K562 (cell line): ENCODE measurements around the gene KRTAP12-2. TPM values are rescaled to one million over a fixed set of nuclear protein-coding genes. Genes with fewer than 3 reads are reported as not detected.

ENCODE experiments used
- ATAC-seq: fragments of 200-7000 bp; cut with Tn5 transposase; 3 replicates; pipeline ENCODE4 v1.9.1; 2020; ENCODE audit warnings: moderate library complexity
- BruUV-seq: library from RNA; stranded (reverse); fragments of 400-500 nt; replicated peaks from 2 replicates; lab custom pipeline; 2021; lab: Mats Ljungman, UMichigan
- CTCF ChIA-PET: fragments of 300-600 bp; formaldehyde crosslinking; extraction: SDS; loops from one replicate; lab custom pipeline; 2021; ENCODE audit warnings: low intra/inter-chr PET ratio; lab: Yijun Ruan, JAX
- POLR2A ChIA-PET: fragments of 300-600, 350-650 bp; sonication (Branson Sonifier 250); formaldehyde crosslinking; extraction: SDS; loops from one replicate; lab custom pipeline; 2021; ENCODE audit warnings: antibody characterized with exemption, inconsistent platforms; lab: Yijun Ruan, JAX
- DNase-seq, 4 experiments: peaks; one replicate each; pipeline versions ENCODE4 v3.0.0 to v3.0.0-alpha.2; 2011 to 2018; ENCODE audit warnings: low spot score in 3 of 4, mixed read lengths in 3 of 4; ENCODE audit errors: extremely low read depth in 1 of 4
- FAIRE-seq: peaks from 2 replicates; lab custom pipeline; 2011; peaks lifted over from hg19 to GRCh38; lab: Jason Lieb, UNC
- H2AFZ ChIP-seq: 2 replicates; pipeline ENCODE4 v1.6.0; 2011; ENCODE audit warnings: low read depth, low read length, control low read depth, inconsistent platforms
- H3K27ac ChIP-seq: fragments of 200-600 bp; 3 replicates; pipeline ENCODE4 v1.8.0; 2011; ENCODE audit warnings: low read depth, mild to moderate bottlenecking, control low read depth, inconsistent platforms, low read length, moderate library complexity, mixed read lengths; ENCODE audit errors: extremely low read depth
- H3K27me3 ChIP-seq, 2 experiments: fragments of 300-600 bp in 1 of 2; 2 replicates in 1 of 2; 3 replicates in 1 of 2; pipeline versions ENCODE4 v1.6.0 to v1.8.0; 2011; ENCODE audit warnings: inconsistent platforms in 2 of 2, low read length in 2 of 2, mild to moderate bottlenecking in 1 of 2, mixed read lengths in 1 of 2, moderate library complexity in 1 of 2; ENCODE audit not compliant: control insufficient read depth in 2 of 2, insufficient read depth in 2 of 2
- H3K36me3 ChIP-seq: fragments of 300-600 bp; 3 replicates; pipeline ENCODE4 v1.8.0; 2011; ENCODE audit warnings: mild to moderate bottlenecking, low read length, inconsistent platforms; ENCODE audit not compliant: control insufficient read depth, insufficient read depth
- H3K4me1 ChIP-seq, 2 experiments: fragments of 200-600 bp in 1 of 2; replicated peaks in 1 of 2; 2 replicates in 1 of 2; 3 replicates in 1 of 2; pipeline versions ENCODE4 v1.5.1 to v1.8.0; 2011; ENCODE audit warnings: inconsistent platforms in 2 of 2, low read length in 2 of 2, mild to moderate bottlenecking in 1 of 2, mixed read lengths in 1 of 2, moderate library complexity in 1 of 2; ENCODE audit not compliant: control insufficient read depth in 2 of 2, insufficient read depth in 2 of 2
- H3K4me2 ChIP-seq: 2 replicates; pipeline ENCODE4 v1.6.1; 2011; ENCODE audit warnings: low read length, control low read depth, inconsistent platforms, mixed read lengths; ENCODE audit not compliant: insufficient read depth
- H3K4me3 ChIP-seq: fragments of 200-600 bp; sonication (generic), shearing (Covaris generic); 2 replicates; pipeline ENCODE4 v1.5.1; 2016; ENCODE audit warnings: control low read depth, inconsistent platforms
- H3K79me2 ChIP-seq: fragments of 200-600 bp; 3 replicates; pipeline ENCODE4 v1.8.0; 2011; ENCODE audit warnings: low read length, inconsistent platforms; ENCODE audit not compliant: control insufficient read depth, insufficient read depth
- H3K9ac ChIP-seq, 2 experiments: 2 replicates each; pipeline versions ENCODE4 v1.6.0 to v1.6.1; 2011; ENCODE audit warnings: low read depth in 2 of 2, low read length in 2 of 2, control low read depth in 1 of 2, inconsistent platforms in 1 of 2, mild to moderate bottlenecking in 1 of 2, mixed read lengths in 1 of 2; ENCODE audit not compliant: insufficient read depth in 1 of 2
- H3K9me1 ChIP-seq: one replicate; pipeline ENCODE4 v1.6.0; 2011; ENCODE audit warnings: inconsistent platforms, mild to moderate bottlenecking, low read length, moderate library complexity; ENCODE audit not compliant: control insufficient read depth, insufficient read depth
- H3K9me3 ChIP-seq: replicated peaks from 2 replicates; pipeline ENCODE4 v1.5.1; 2011; ENCODE audit warnings: low read depth, low read length, inconsistent platforms; ENCODE audit not compliant: control insufficient read depth, insufficient read depth
- H4K20me1 ChIP-seq: replicated peaks from 2 replicates; pipeline ENCODE4 v1.6.1; 2011; ENCODE audit warnings: low read length, inconsistent platforms, mixed read lengths; ENCODE audit not compliant: control insufficient read depth, insufficient read depth
- AFF1 ChIP-seq, 2 experiments: fragments of 450-650 bp; IDR thresholded peaks; 2 replicates each; pipeline ENCODE4 v1.6.1; 2018; ENCODE audit warnings: mild to moderate bottlenecking in 2 of 2, low read depth in 1 of 2; ENCODE audit not compliant: partially characterized antibody in 2 of 2
- CXXC5 ChIP-seq: fragments of 250-450 bp; sonication (Bioruptor Pico); IDR thresholded peaks from 2 replicates; pipeline ENCODE4 v1.8.0; 2022; ENCODE audit warnings: inconsistent platforms, mild to moderate bottlenecking, moderate library complexity
- E2F5 ChIP-seq: sonication (generic); formaldehyde crosslinking; IDR thresholded peaks from 2 replicates; pipeline ENCODE4 v1.8.0; 2022; ENCODE audit warnings: mild to moderate bottlenecking, missing genetic modification reagents
- EHMT2 ChIP-seq: fragments of 450-650 bp; IDR thresholded peaks from 2 replicates; pipeline ENCODE4 v1.6.1; 2018; ENCODE audit warnings: antibody characterized with exemption
- EP300 ChIP-seq: IDR thresholded peaks from 2 replicates; pipeline ENCODE4 v1.6.1; 2012; ENCODE audit warnings: low read length, improper control_type of control experiment
- GTF2A2 ChIP-seq: IDR thresholded peaks from 2 replicates; pipeline ENCODE4 v1.6.1; 2016; ENCODE audit warnings: mild to moderate bottlenecking, missing genetic modification characterization, missing compliant biosample characterization
- ILF3 ChIP-seq: fragments of 450-650 bp; IDR thresholded peaks from 2 replicates; pipeline ENCODE4 v1.6.1; 2018; ENCODE audit warnings: antibody characterized with exemption, mild to moderate bottlenecking, moderate library complexity, borderline replicate concordance
- JUNB ChIP-seq: fragments of 450-650 bp; formaldehyde crosslinking; conservative IDR thresholded peaks from 2 replicates; pipeline ENCODE4 v1.4.0; 2020; ENCODE audit warnings: mild to moderate bottlenecking
- KDM1A ChIP-seq, 2 experiments: fragments of 450-650 bp; IDR thresholded peaks; 2 replicates each; pipeline ENCODE4 v1.6.1; 2016; ENCODE audit warnings: mild to moderate bottlenecking in 2 of 2
- KHSRP ChIP-seq: fragments of 450-650 bp; IDR thresholded peaks from 2 replicates; pipeline ENCODE4 v1.6.1; 2017
- MYC ChIP-seq, 2 experiments: fragments of 250-450 bp in 1 of 2; sonication (Bioruptor Pico) in 1 of 2; IDR thresholded peaks; 2 replicates each; pipeline versions ENCODE4 v1.5.1 to v1.6.1; 2012 to 2021; ENCODE audit warnings: low read depth in 2 of 2, borderline replicate concordance in 1 of 2, improper control_type of control experiment in 1 of 2, low read length in 1 of 2, mild to moderate bottlenecking in 1 of 2, moderate library complexity in 1 of 2
- NCOA2 ChIP-seq, 2 experiments: fragments of 450-650 bp; IDR thresholded peaks; 2 replicates each; pipeline ENCODE4 v1.6.1; 2018; ENCODE audit warnings: mild to moderate bottlenecking in 2 of 2, moderate library complexity in 1 of 2; ENCODE audit not compliant: partially characterized antibody in 2 of 2
- NR2C1 ChIP-seq, 2 experiments: fragments of 450-650 bp; IDR thresholded peaks; 2 replicates each; pipeline ENCODE4 v1.6.1; 2017; ENCODE audit warnings: mild to moderate bottlenecking in 2 of 2, antibody characterized with exemption in 1 of 2, inconsistent platforms in 1 of 2, missing compliant biosample characterization in 1 of 2, missing genetic modification characterization in 1 of 2
- STAG1 ChIP-seq: sonication (generic); formaldehyde crosslinking; IDR thresholded peaks from 2 replicates; pipeline ENCODE4 v1.5.0; 2020; ENCODE audit warnings: missing genetic modification reagents, borderline replicate concordance
- TCF7L2 ChIP-seq: fragments of 150-350 bp; IDR thresholded peaks from 2 replicates; pipeline ENCODE4 v1.6.1; 2016; ENCODE audit warnings: low read depth, mild to moderate bottlenecking, low read length, moderate library complexity
- TFAM ChIP-seq: fragments of 250-450 bp; sonication (Bioruptor Pico); conservative IDR thresholded peaks from 2 replicates; pipeline ENCODE4 v1.5.0; 2021; ENCODE audit warnings: mild to moderate bottlenecking, moderate library complexity
- ZNF146 ChIP-seq: IDR thresholded peaks from one replicate; pipeline ENCODE4 v1.6.1; 2018; ENCODE audit warnings: missing compliant biosample characterization; ENCODE audit not compliant: unreplicated experiment
- ZNF23 ChIP-seq: fragments of 250-450 bp; sonication (Bioruptor Pico); IDR thresholded peaks from 2 replicates; pipeline ENCODE4 v1.4.0; 2020; ENCODE audit warnings: mild to moderate bottlenecking
- WGBS: fragments of 100-300 bp; shearing (Covaris generic); methylation state at CpG from one replicate; pipeline ENCODE4 v1.1.6; 2016; ENCODE audit warnings: low coverage, mixed read lengths; ENCODE audit not compliant: insufficient coverage; ENCODE audit errors: missing lambda C conversion rate; 5-methylcytosine and 5-hydroxymethylcytosine counted together
- in situ Hi-C: fragments of 300-500 bp; cut with MboI; formaldehyde crosslinking; loops from 4 replicates; pipeline ENCODE4 v1.15.0; 2018; ENCODE audit warnings: inconsistent platforms, mixed read lengths
- intact Hi-C: fragments of 100-400 bp; cut with micrococcal nuclease; formaldehyde crosslinking; loops from 2 replicates; pipeline ENCODE4 v1.14.2; 2022
- polyA plus RNA-seq, 8 experiments: library from polyadenylated mRNA; depleted of rRNA in 4 of 8; stranded (reverse) in 5 of 8; unstranded in 3 of 8; fragments of >200 nt; fragmentation: Nextera tagmentation in 2 of 8; fragmentation: Illumina TruSeq in 1 of 8; extraction: Ambion mirVana in 2 of 8; extraction: Trizol in 1 of 8; gene quantifications; 2 replicates each; pipeline versions ENCODE4 v1.2.1 to v1.2.3, GENCODE V29; 2011 to 2014; ENCODE audit warnings: inconsistent platforms in 1 of 8, missing spikeins in 1 of 8
- total RNA-seq, 7 experiments: library from RNA; depleted of rRNA in 6 of 7; stranded (reverse); fragments of >200 nt in 6 of 7; fragmentation: Illumina TruSeq in 2 of 7; extraction: Trizol in 2 of 7; gene quantifications; 2 replicates each; pipeline versions ENCODE4 v1.2.1 to v1.2.3, GENCODE V29; 2011 to 2021; ENCODE audit warnings: low replicate concordance in 1 of 7

KRTAP12-2 gene
- total and polyA plus RNA-seq, 9 of the 15 experiments (the other 6 are each of a cell fraction or from before 2014, with no cell fraction given), result not detected

- 0 out of 2 replicates have a peak, but pooled peaks cover 6% of the 10 kb centered on the region for H4K20me1 ChIP-seq
- in situ Hi-C loops, result no loop called here
- H3K27ac ChIP-seq, result no peak overlapping the region
- TF ChIP-seq TFAM (CRISPR knock-in tag) (no peak), MYC (IDR thresholded peaks at IDR 0.05; ENCODE audit: low read depth, low read length) (no peak), MYC (CRISPR knock-in tag; IDR thresholded peaks at IDR 0.05; ENCODE audit: borderline replicate concordance, low read depth) (no peak), ZNF146 (no peak), E2F5 (CRISPR knock-in tag) (no peak), EHMT2 (no peak), NR2C1 (IDR thresholded peaks at IDR 0.05) (no peak), NR2C1 (tag; IDR thresholded peaks at IDR 0.05) (no peak), STAG1 (CRISPR knock-in tag) (no peak), TCF7L2 (no peak), EP300 (no peak), KHSRP (no peak), GTF2A2 (tag) (no peak), JUNB (CRISPR knock-in tag) (no peak), KDM1A (IDR thresholded peaks at IDR 0.05) (no peak), ILF3 (no peak), CXXC5 (CRISPR knock-in tag) (no peak), ZNF23 (CRISPR knock-in tag) (no peak), NCOA2 (IDR thresholded peaks at IDR 0.05; ENCODE audit: partially characterized antibody in 2 of 2) (no peak), AFF1 (IDR thresholded peaks at IDR 0.05; ENCODE audit: low read depth in 1 of 2, partially characterized antibody in 2 of 2) (no peak)
- DNase-seq (no peak), FAIRE-seq (no peak), ATAC-seq (no peak)
- no peaks in the 10 kb centered on the region for H3K9me1 ChIP-seq
- no peak overlapping the region for H3K9ac ChIP-seq
- BruUV-seq, result no TSS peak
- no peak overlapping the region for H3K4me2 ChIP-seq
- WGBS, result 0% methylated on average over 14 of the region's 14 CpGs
- intact Hi-C loops, result no loop called here
- H3K27me3 ChIP-seq, result peaks cover 22 to 57% of the 10 kb centered on the region in 2 experiments
- no peaks in the 10 kb centered on the region for H3K36me3 ChIP-seq
- no peak overlapping the region for H2AFZ ChIP-seq
- ChIA-PET CTCF (no interaction called here), POLR2A (interaction anchor here (0.6 to 1.1 kb wide), 3 partner anchors 10 to 96 kb away, joined by 3 to 6 read pairs (median 3); no protein-coding TSS in a partner anchor)
- H3K79me2 ChIP-seq, result no peaks in the 10 kb centered on the region
- H3K9me3 ChIP-seq, result no peaks in the 10 kb centered on the region
- H3K4me1 ChIP-seq, result peaks cover 0 to 6% of the 10 kb centered on the region in 2 experiments; a peak in 2 of 5 replicates
- no peak overlapping the region for H3K4me3 ChIP-seq
These were observed 19.5 kb upstream of the KRTAP12-2 start for GRCh38 chr21:44686000-44686781.
